ENCODE measurements around the gene ABTB2. TPM values are rescaled to one million over a fixed set of nuclear protein-coding genes. Genes with fewer than 3 reads are reported as not detected.

The ABTB2 gene
- total and polyA plus RNA-seq, 9 of the 15 experiments (the other 6 are each of a cell fraction or from before 2014, with no cell fraction given): 0.03 to 0.18 (median 0.12) TPM; not detected in 2

GRCh38 chr11:34358728-34359547, 1.1 kb upstream of the ABTB2 start (continued):
- TF ChIP-seq CREB3 (tag; conservative IDR thresholded peaks at IDR 0.05; ENCODE audit: low read depth) (no peak), MXD1 (CRISPR knock-in tag; IDR thresholded peaks at IDR 0.05; ENCODE audit: borderline replicate concordance, poor library complexity, severe bottlenecking) (no peak), ZNF551 (CRISPR knock-in tag; IDR thresholded peaks at IDR 0.05) (no peak), STAT5A (IDR thresholded peaks at IDR 0.05; ENCODE audit: borderline replicate concordance, low read length) (no peak), RFX7 (CRISPR knock-in tag; IDR thresholded peaks at IDR 0.05) (no peak), ILF3 (IDR thresholded peaks at IDR 0.05; ENCODE audit: borderline replicate concordance) (no peak), GTF2F1 (IDR thresholded peaks at IDR 0.05; ENCODE audit: low read depth, low read length) (no peak), EWSR1 (IDR thresholded peaks at IDR 0.05; ENCODE audit: borderline replicate concordance, low read depth, partially characterized antibody) (no peak), IFI16 (CRISPR knock-in tag; IDR thresholded peaks at IDR 0.05) (no peak), ZNF174 (CRISPR knock-in tag; IDR thresholded peaks at IDR 0.05) (no peak), MECOM (CRISPR knock-in tag; IDR thresholded peaks at IDR 0.05) (no peak), POLR2AphosphoS5 (IDR thresholded peaks at IDR 0.05; ENCODE audit: control insufficient read depth, insufficient read depth, low read depth, low read length) (no peak), CCAR2 (IDR thresholded peaks at IDR 0.05; ENCODE audit: low read depth, low read length) (no peak), ZFP30 (CRISPR knock-in tag; IDR thresholded peaks at IDR 0.05; ENCODE audit: borderline replicate concordance) (no peak), ZNF436 (CRISPR knock-in tag; IDR thresholded peaks at IDR 0.05) (no peak), FOXA3 (CRISPR knock-in tag; conservative IDR thresholded peaks at IDR 0.05 in 1 of 2, IDR thresholded peaks at IDR 0.05 in 1 of 2) (no peak), MITF (IDR thresholded peaks at IDR 0.05) (no peak), NCOA6 (IDR thresholded peaks at IDR 0.05) (peak; percentile 47; the same call in 1 of the 2 replicates), GATA2 (CRISPR knock-in tag; IDR thresholded peaks at IDR 0.05) (0 out of 2 replicates have a peak, but pooled peaks have one; percentile 32), NUFIP1 (IDR thresholded peaks at IDR 0.05; ENCODE audit: partially characterized antibody) (no peak), STAG1 (CRISPR knock-in tag; IDR thresholded peaks at IDR 0.05; ENCODE audit: borderline replicate concordance) (peak; percentile 83), POLR2A (conservative IDR thresholded peaks at IDR 0.05) (no peak), CBX8 (IDR thresholded peaks at IDR 0.05; ENCODE audit: borderline replicate concordance, extremely low read depth, low read depth, low read length, poor library complexity, severe bottlenecking) (no peak)

All from K562 (cell line).